ENCODE results near the gene JKAMP.

The JKAMP gene

DNA sequence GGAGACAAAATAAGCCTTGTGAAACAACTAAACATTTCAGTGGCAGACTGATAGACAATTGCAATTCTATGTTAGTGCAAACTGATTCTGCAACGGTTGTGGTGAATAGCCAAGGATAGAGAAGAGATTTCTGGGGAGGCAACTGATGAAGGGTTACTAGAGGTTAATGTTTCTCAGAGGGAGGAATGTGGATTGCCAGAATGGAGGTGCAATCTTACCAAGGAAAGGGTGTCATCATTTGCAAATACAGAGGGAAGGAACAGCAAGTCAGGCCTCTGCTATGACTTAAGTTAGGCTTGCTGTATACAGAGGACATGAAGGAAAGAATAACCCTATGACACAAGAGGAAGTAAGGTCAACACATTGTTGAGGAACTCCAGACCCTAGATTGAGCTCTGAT is 56.5 kb downstream of the JKAMP start:
- DNase-seq (ENCODE audit: low read depth in 3 of 3) = no peak

DNA sequence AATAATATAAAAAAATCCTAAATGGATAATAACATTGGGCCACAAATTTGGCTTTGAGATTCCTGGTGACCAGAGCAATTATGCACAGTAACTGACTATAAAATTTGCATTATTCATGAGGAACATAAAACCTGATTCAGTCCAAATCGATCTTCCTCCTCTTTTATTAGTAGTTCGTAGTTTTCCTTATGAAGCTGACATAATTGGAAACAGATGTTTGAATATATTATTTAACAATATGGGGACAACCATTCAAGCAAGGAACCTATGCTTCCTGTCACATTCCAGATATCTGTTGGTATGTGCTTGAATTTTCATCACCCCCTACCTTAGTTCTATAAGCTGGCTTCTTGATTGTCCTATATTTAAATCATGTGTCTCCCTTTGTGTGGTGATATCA is 57.4 kb downstream of the JKAMP start:
- DNase-seq (ENCODE audit: low read depth in 3 of 3) = no peak

DNA sequence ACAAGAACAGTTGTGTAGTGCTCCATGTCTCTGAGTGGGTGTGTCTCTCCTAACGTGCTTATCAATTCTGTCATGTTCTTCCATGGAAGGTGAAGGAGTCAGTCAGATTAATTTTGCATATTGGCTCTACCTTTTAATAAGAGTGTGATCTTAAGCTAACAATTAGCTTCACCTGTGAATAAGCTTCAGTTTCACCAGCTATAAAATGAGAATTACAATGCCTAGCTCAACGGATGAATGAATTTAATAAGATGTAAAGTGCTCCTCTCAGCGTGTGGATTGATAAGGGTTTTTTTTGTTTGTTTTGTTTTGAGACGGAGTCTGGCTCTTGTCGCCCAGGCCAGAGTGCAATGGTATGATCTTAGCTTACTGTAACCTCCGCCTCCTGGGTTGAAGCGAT is 59.6 kb downstream of the JKAMP start:
- DNase-seq (ENCODE audit: low read depth in 3 of 3) = no peak

DNA sequence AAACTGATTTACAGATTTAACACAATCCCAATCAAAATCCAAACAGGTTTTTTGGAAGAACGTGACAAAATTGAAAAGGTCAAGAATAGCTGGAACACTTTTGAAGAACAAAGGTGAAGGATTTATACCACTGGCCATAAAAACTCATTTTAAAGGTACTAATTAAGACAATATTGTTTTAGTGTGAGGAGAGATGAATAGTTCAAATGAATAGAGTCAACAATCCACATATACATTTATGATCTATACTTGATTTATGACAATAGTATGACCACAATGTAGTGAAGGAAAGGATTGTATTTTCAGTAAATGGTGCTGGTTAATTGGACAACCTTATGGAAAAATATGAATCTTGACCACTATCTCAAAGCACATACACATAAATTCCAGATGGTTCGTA is 63.0 kb downstream of the JKAMP start:
- DNase-seq (ENCODE audit: low read depth in 3 of 3) = no peak
